Lower leg skin (tissue), 4 donors: Measurements from ENCODE around the gene ALS2. TPM values are rescaled to one million over a fixed set of nuclear protein-coding genes. Genes with fewer than 3 reads are reported as not detected.

Source experiments
- DNase-seq, 2 donors: peaks; one replicate each; pipeline ENCODE4 v3.0.0-alpha.2; 2019; ENCODE audit warnings: low spot score in 2 of 2
- H3K4me3 ChIP-seq: fragments of 200-600 bp; sonication (generic); 2 replicates; pipeline ENCODE4 v1.5.1; 2017; ENCODE audit warnings: mild to moderate bottlenecking, low read depth; ENCODE audit not compliant: poor library complexity, severe bottlenecking
- POLR2A ChIP-seq, 2 donors: fragments of 450-650 bp; IDR thresholded peaks; one replicate each; pipeline ENCODE4 v1.6.1; 2016 to 2017; ENCODE audit warnings: antibody characterized with exemption in 2 of 2, mild to moderate bottlenecking in 1 of 2, moderate library complexity in 1 of 2
- WGBS, 2 donors: methylation state at CpG; one replicate each; pipeline ENCODE4 v1.1.5; 2018; 5-methylcytosine and 5-hydroxymethylcytosine counted together
- intact Hi-C: fragments of 100-400 bp; cut with DNase I; formaldehyde crosslinking; loops from one replicate; pipeline ENCODE4 v1.15.0; 2023; ENCODE audit warnings: low total_unique reads
- total RNA-seq, 4 donors: library from RNA; depleted of rRNA; stranded (reverse); fragments of >200 nt; gene quantifications; one replicate each; pipeline ENCODE4 v1.1.0, GENCODE V29; 2016
- TF ChIP-seq, protein P1 (sequence below), 3 donors: fragments of 450-650 bp; IDR thresholded peaks; one replicate each; pipeline ENCODE4 v1.5.1; 2016; ENCODE audit warnings: antibody characterized with exemption in 3 of 3, mild to moderate bottlenecking in 3 of 3, moderate library complexity in 2 of 3

The ALS2 gene
- total RNA-seq, 4 donors from 2014 or later, result 8.6 to 26.4 (median 17.9) TPM

- no peak overlapping the region for H3K4me3 ChIP-seq
- no peak for DNase-seq
- WGBS, 2 donors, result 85 to 86% methylated on average over 4 of the region's 4 CpGs
- TF ChIP-seq POLR2A (IDR thresholded peaks at IDR 0.05), result no peak
- TF ChIP-seq, protein P1, sequence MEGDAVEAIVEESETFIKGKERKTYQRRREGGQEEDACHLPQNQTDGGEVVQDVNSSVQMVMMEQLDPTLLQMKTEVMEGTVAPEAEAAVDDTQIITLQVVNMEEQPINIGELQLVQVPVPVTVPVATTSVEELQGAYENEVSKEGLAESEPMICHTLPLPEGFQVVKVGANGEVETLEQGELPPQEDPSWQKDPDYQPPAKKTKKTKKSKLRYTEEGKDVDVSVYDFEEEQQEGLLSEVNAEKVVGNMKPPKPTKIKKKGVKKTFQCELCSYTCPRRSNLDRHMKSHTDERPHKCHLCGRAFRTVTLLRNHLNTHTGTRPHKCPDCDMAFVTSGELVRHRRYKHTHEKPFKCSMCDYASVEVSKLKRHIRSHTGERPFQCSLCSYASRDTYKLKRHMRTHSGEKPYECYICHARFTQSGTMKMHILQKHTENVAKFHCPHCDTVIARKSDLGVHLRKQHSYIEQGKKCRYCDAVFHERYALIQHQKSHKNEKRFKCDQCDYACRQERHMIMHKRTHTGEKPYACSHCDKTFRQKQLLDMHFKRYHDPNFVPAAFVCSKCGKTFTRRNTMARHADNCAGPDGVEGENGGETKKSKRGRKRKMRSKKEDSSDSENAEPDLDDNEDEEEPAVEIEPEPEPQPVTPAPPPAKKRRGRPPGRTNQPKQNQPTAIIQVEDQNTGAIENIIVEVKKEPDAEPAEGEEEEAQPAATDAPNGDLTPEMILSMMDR (IDR thresholded peaks at IDR 0.05), result no peak
- intact Hi-C loops, result no loop called here
Observed at GRCh38 chr2:201734111-201734510, 46.6 kb downstream of the ALS2 start.

DNA sequence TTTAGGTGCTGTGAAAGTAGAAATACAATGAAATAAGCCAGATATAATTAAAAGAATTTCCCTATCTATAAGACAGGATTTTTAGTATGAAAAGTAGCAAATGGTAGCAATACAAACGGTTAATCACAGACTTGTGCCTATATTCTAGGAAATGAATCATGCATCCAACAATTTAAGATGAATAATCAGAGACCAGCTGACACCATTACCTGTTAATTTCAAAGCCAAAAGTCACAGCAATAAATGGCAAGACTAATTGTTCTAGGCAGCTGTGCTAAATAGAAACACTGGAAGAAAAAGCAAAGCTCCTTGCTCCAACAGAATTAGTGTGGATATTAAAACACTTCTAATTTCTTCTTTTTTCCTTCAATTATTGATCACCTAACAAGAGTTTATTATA is 47.2 kb downstream of the ALS2 start:
- WGBS, 2 donors, result 80 to 83% methylated on average over 1 of the region's 1 CpG
- no peak overlapping the region for H3K4me3 ChIP-seq
- no peak for DNase-seq
- TF ChIP-seq, protein P1 (IDR thresholded peaks at IDR 0.05), result no peak
- TF ChIP-seq POLR2A (IDR thresholded peaks at IDR 0.05), result no peak
- intact Hi-C loops, result no loop called here

DNA sequence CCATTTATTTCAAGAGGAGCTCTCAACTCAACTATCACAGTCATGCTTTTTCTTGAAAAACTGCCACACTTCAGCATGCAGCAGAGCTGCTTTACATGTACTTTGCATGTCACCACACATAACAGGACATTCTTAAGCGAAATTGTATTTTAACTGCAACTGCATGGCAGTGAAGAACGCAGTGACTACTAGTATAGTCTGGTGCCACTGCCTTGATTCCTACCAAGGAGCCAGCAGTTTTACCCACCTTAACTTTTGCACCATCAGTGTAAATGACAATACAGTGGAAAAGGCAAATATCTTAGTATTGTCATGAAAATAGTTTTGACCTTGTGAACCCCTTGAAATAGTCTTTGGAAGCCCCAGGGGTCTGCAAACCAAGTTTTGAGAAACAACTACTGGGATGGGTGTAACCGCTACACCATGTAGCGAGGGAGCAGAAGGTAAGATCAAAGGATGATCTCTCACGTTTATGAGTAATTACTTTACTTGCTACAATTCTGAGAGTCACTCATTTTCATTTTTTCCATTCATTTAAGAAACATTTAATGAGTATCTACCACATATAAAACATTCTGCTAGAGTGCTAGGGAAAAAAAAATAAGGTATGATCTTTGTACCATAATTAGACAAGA is 50.0 kb downstream of the ALS2 start:
- no peak for DNase-seq
- TF ChIP-seq, protein P1 (IDR thresholded peaks at IDR 0.05), result no peak
- TF ChIP-seq POLR2A (IDR thresholded peaks at IDR 0.05), result no peak
- no peak overlapping the region for H3K4me3 ChIP-seq
- intact Hi-C loops, result no loop called here
- WGBS, 2 donors, result 84 to 85% methylated on average over 5 of the region's 5 CpGs

DNA sequence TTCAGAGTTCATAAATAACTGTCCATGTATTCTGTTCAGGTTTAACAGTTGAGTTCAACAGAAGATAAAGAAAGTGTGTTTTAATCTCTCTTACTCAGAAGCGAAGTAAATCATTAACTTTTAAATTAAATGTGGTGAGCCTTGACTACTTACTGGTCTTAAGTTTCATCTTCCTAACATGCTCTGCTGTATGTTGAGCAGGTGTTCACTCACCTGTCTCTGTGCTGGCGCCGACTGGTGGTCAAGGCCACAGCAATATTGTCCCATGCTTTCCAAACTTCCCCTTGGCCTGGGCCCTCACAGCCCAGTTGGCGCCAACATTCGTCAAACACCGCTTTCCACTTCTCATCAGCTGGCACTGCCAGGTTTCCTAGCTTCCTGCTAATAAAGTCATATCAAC is 65.3 kb downstream of the ALS2 start:
- TF ChIP-seq, protein P1 (IDR thresholded peaks at IDR 0.05), result no peak
- no peak for TF ChIP-seq POLR2A (IDR thresholded peaks at IDR 0.05)
- DNase-seq, result no peak
- intact Hi-C loops, result no loop called here
- H3K4me3 ChIP-seq, result no peak overlapping the region
- 96 to 97% methylated on average over 6 of the region's 6 CpGs for WGBS, 2 donors

DNA sequence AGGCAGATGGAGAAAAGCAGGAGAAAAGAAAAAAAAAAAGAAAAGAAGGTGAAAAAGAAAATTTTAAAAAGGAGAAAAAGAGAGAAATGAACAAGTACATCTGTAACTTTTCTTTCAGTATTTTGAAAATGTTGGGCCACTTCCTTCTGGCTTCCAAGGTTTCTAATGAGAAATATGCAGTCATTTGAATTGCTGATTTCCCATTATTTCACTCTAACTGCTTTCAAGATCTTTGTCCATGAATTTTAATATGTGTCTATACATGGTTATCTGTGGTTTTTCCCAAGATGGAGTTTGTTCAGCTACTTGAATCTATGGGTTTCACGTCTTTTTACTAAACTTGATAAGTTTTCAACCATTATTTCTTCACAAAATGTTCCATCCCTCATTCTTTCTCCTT is 68.0 kb downstream of the ALS2 start:
- H3K4me3 ChIP-seq, result no peak overlapping the region
- intact Hi-C loops, result no loop called here
- 97 to 98% methylated on average over 1 of the region's 1 CpG for WGBS, 2 donors
- TF ChIP-seq, protein P1 (IDR thresholded peaks at IDR 0.05), result no peak
- TF ChIP-seq POLR2A (IDR thresholded peaks at IDR 0.05), result no peak
- DNase-seq, result no peak

DNA sequence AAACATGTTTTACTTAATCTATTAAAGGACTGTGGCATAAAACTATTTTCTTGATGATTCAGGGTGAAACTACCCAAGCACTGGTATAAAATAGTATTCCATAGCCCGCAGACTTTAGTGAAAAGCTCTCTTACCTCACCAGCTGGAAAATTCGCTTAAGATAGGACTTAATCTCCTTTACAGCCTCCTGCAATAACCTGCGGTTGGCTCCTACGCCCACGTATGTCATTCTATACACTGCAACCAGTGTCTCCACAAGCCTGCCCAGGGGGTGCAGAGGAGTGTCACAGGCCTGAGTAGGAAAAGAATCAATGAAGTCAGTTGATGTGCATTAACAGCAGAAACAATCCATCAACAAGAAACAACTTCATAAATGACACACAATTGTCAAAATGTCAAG is 71.0 kb downstream of the ALS2 start:
- intact Hi-C loops, result no loop called here
- no peak overlapping the region for H3K4me3 ChIP-seq
- WGBS, 2 donors, result 87% methylated on average over 5 of the region's 5 CpGs
- TF ChIP-seq POLR2A (IDR thresholded peaks at IDR 0.05), result no peak
- TF ChIP-seq, protein P1 (IDR thresholded peaks at IDR 0.05), result no peak
- no peak for DNase-seq
